ENCODE measurements around the gene FYN. TPM values are rescaled to one million over a fixed set of nuclear protein-coding genes. Genes with fewer than 3 reads are reported as not detected.

The FYN gene
- polyA plus RNA-seq, 4 donors: 17.9 to 33.8 (median 24.8) TPM

- WGBS, 3 donors: 36 to 69% (median 63%) methylated on average over 4 of the region's 4 CpGs
- no peak overlapping the region for H3K4me3 ChIP-seq (ENCODE audit: low read depth in 1 of 3, low read length in 3 of 3)
- peaks cover 5 to 41% (median 6%) of the 10 kb centered on the region in 3 donors for H3K4me1 ChIP-seq (ENCODE audit: control insufficient read depth in 3 of 3, insufficient read depth in 2 of 3, low read depth in 1 of 3, low read length in 2 of 3)
- peak overlapping the region; percentile 58 to 93 (median 91) for H3K27ac ChIP-seq (ENCODE audit: low read depth in 1 of 3, low read length in 2 of 3)
- no peaks in the 10 kb centered on the region for H3K27me3 ChIP-seq (ENCODE audit: control insufficient read depth in 3 of 3, insufficient read depth in 3 of 3, low read length in 3 of 3)
- no peaks in the 10 kb centered on the region for H3K36me3 ChIP-seq (ENCODE audit: control insufficient read depth in 3 of 3, insufficient read depth in 2 of 3, low read depth in 1 of 3, low read length in 3 of 3)
- peaks cover 0 to 4% of the 10 kb centered on the region in 2 donors for H3K9me3 ChIP-seq (ENCODE audit: control insufficient read depth in 2 of 2, insufficient read depth in 1 of 2, low read depth in 1 of 2, low read length in 1 of 2)
- FAIRE-seq: no peak
- no peak for DNase-seq
Observed at GRCh38 chr6:111632468-111633247, 240.6 kb downstream of the FYN start.

- peaks cover 5 to 41% (median 6%) of the 10 kb centered on the region in 3 donors for H3K4me1 ChIP-seq (ENCODE audit: control insufficient read depth in 3 of 3, insufficient read depth in 2 of 3, low read depth in 1 of 3, low read length in 2 of 3)
- WGBS, 3 donors: 14 to 41% (median 28%) methylated on average over 8 of the region's 8 CpGs
- peaks cover 0 to 4% of the 10 kb centered on the region in 2 donors for H3K9me3 ChIP-seq (ENCODE audit: control insufficient read depth in 2 of 2, insufficient read depth in 1 of 2, low read depth in 1 of 2, low read length in 1 of 2)
- H3K36me3 ChIP-seq (ENCODE audit: control insufficient read depth in 3 of 3, insufficient read depth in 2 of 3, low read depth in 1 of 3, low read length in 3 of 3): no peaks in the 10 kb centered on the region
- no peak for FAIRE-seq
- H3K4me3 ChIP-seq (ENCODE audit: low read depth in 1 of 3, low read length in 3 of 3): no peak overlapping the region
- H3K27me3 ChIP-seq (ENCODE audit: control insufficient read depth in 3 of 3, insufficient read depth in 3 of 3, low read length in 3 of 3): no peaks in the 10 kb centered on the region
- DNase-seq: peak; percentile 92 to 94
- H3K27ac ChIP-seq (ENCODE audit: low read depth in 1 of 3, low read length in 2 of 3): peak overlapping the region; percentile 58 to 93 (median 91)
Observed at GRCh38 chr6:111631903-111632460, 241.3 kb downstream of the FYN start.

- DNase-seq (no peak), FAIRE-seq (no peak)
- Histone ChIP-seq H3K36me3 (ENCODE audit: control insufficient read depth in 3 of 3, insufficient read depth in 2 of 3, low read depth in 1 of 3, low read length in 3 of 3) (no peaks in the 10 kb centered on the region), H3K27me3 (ENCODE audit: control insufficient read depth in 3 of 3, insufficient read depth in 3 of 3, low read length in 3 of 3) (no peaks in the 10 kb centered on the region), H3K27ac (ENCODE audit: low read depth in 1 of 3, low read length in 2 of 3) (peak overlapping the region in 1 of 3 donors; percentile 93), H3K4me3 (ENCODE audit: low read depth in 1 of 3, low read length in 3 of 3) (no peak overlapping the region), H3K9me3 (ENCODE audit: control insufficient read depth in 2 of 2, insufficient read depth in 1 of 2, low read depth in 1 of 2, low read length in 1 of 2) (peaks cover 0 to 4% of the 10 kb centered on the region in 2 donors), H3K4me1 (ENCODE audit: control insufficient read depth in 3 of 3, insufficient read depth in 2 of 3, low read depth in 1 of 3, low read length in 2 of 3) (peaks cover 6 to 41% (median 12%) of the 10 kb centered on the region in 3 donors)
- 63 to 68% (median 64%) methylated on average over 6 of the region's 6 CpGs for WGBS, 3 donors
Observed at GRCh38 chr6:111631018-111631417, 242.2 kb downstream of the FYN start.

- Histone ChIP-seq H3K4me1 (ENCODE audit: control insufficient read depth in 3 of 3, insufficient read depth in 2 of 3, low read depth in 1 of 3, low read length in 2 of 3) (peaks cover 6 to 41% (median 15%) of the 10 kb centered on the region in 3 donors), H3K27me3 (ENCODE audit: control insufficient read depth in 3 of 3, insufficient read depth in 3 of 3, low read length in 3 of 3) (no peaks in the 10 kb centered on the region), H3K36me3 (ENCODE audit: control insufficient read depth in 3 of 3, insufficient read depth in 2 of 3, low read depth in 1 of 3, low read length in 3 of 3) (no peaks in the 10 kb centered on the region), H3K9me3 (ENCODE audit: control insufficient read depth in 2 of 2, insufficient read depth in 1 of 2, low read depth in 1 of 2, low read length in 1 of 2) (peaks cover 0 to 4% of the 10 kb centered on the region in 2 donors), H3K27ac (ENCODE audit: low read depth in 1 of 3, low read length in 2 of 3) (no peak overlapping the region), H3K4me3 (ENCODE audit: low read depth in 1 of 3, low read length in 3 of 3) (no peak overlapping the region)
- WGBS, 3 donors: 81 to 91% (median 88%) methylated on average over 6 of the region's 6 CpGs
- FAIRE-seq (no peak), DNase-seq (no peak)
Observed at GRCh38 chr6:111628142-111628850, 245.0 kb downstream of the FYN start.

- H3K27ac ChIP-seq (ENCODE audit: low read depth in 1 of 3, low read length in 2 of 3): peak overlapping the region in 1 of 3 donors; percentile 17
- no peaks in the 10 kb centered on the region for H3K36me3 ChIP-seq (ENCODE audit: control insufficient read depth in 3 of 3, insufficient read depth in 2 of 3, low read depth in 1 of 3, low read length in 3 of 3)
- no peak for FAIRE-seq
- DNase-seq: no peak
- H3K9me3 ChIP-seq (ENCODE audit: control insufficient read depth in 2 of 2, insufficient read depth in 1 of 2, low read depth in 1 of 2, low read length in 1 of 2): peaks cover 0 to 4% of the 10 kb centered on the region in 2 donors
- WGBS, 3 donors: 30 to 60% (median 44%) methylated on average over 8 of the region's 8 CpGs
- H3K4me1 ChIP-seq (ENCODE audit: control insufficient read depth in 3 of 3, insufficient read depth in 2 of 3, low read depth in 1 of 3, low read length in 2 of 3): peaks cover 6 to 24% (median 12%) of the 10 kb centered on the region in 3 donors
- H3K27me3 ChIP-seq (ENCODE audit: control insufficient read depth in 3 of 3, insufficient read depth in 3 of 3, low read length in 3 of 3): no peaks in the 10 kb centered on the region
- no peak overlapping the region for H3K4me3 ChIP-seq (ENCODE audit: low read depth in 1 of 3, low read length in 3 of 3)
Observed at GRCh38 chr6:111626441-111626840, 246.8 kb downstream of the FYN start.

- Histone ChIP-seq H3K9me3 (ENCODE audit: control insufficient read depth in 2 of 2, insufficient read depth in 1 of 2, low read depth in 1 of 2, low read length in 1 of 2) (peaks cover 0 to 4% of the 10 kb centered on the region in 2 donors), H3K4me3 (ENCODE audit: low read depth in 1 of 3, low read length in 3 of 3) (no peak overlapping the region), H3K27ac (ENCODE audit: low read depth in 1 of 3, low read length in 2 of 3) (peak overlapping the region in 1 of 3 donors; percentile 76), H3K36me3 (ENCODE audit: control insufficient read depth in 3 of 3, insufficient read depth in 2 of 3, low read depth in 1 of 3, low read length in 3 of 3) (no peaks in the 10 kb centered on the region), H3K27me3 (ENCODE audit: control insufficient read depth in 3 of 3, insufficient read depth in 3 of 3, low read length in 3 of 3) (no peaks in the 10 kb centered on the region), H3K4me1 (ENCODE audit: control insufficient read depth in 3 of 3, insufficient read depth in 2 of 3, low read depth in 1 of 3, low read length in 2 of 3) (peaks cover under 1 to 18% (median 10%) of the 10 kb centered on the region in 3 donors)
- WGBS, 3 donors: 38 to 61% (median 57%) methylated on average over 17 of the region's 17 CpGs
- DNase-seq: peak in 1 of 2 donors; percentile 69
- FAIRE-seq: no peak
Observed at GRCh38 chr6:111625461-111626391, 247.5 kb downstream of the FYN start.

GRCh38 chr6:111625099-111625416 is 248.2 kb downstream of the FYN start:
- no peak overlapping the region for H3K4me3 ChIP-seq (ENCODE audit: low read depth in 1 of 3, low read length in 3 of 3)
- 87 to 95% (median 93%) methylated on average over 3 of the region's 3 CpGs for WGBS, 3 donors
- peaks cover 0 to 18% (median 10%) of the 10 kb centered on the region in 3 donors for H3K4me1 ChIP-seq (ENCODE audit: control insufficient read depth in 3 of 3, insufficient read depth in 2 of 3, low read depth in 1 of 3, low read length in 2 of 3)
- no peak for DNase-seq
- H3K27me3 ChIP-seq (ENCODE audit: control insufficient read depth in 3 of 3, insufficient read depth in 3 of 3, low read length in 3 of 3): no peaks in the 10 kb centered on the region
- no peak for FAIRE-seq
- no peaks in the 10 kb centered on the region for H3K36me3 ChIP-seq (ENCODE audit: control insufficient read depth in 3 of 3, insufficient read depth in 2 of 3, low read depth in 1 of 3, low read length in 3 of 3)
- peaks cover 0 to 4% of the 10 kb centered on the region in 2 donors for H3K9me3 ChIP-seq (ENCODE audit: control insufficient read depth in 2 of 2, insufficient read depth in 1 of 2, low read depth in 1 of 2, low read length in 1 of 2)
- no peak overlapping the region for H3K27ac ChIP-seq (ENCODE audit: low read depth in 1 of 3, low read length in 2 of 3)
